HepG2 (cell line): ENCODE data around the gene TFAP2E. TPM values are rescaled to one million over a fixed set of nuclear protein-coding genes. Genes with fewer than 3 reads are reported as not detected.
A peak's percentile ranks its signal among the peaks of the same experiment; 100 is the strongest.

ENCODE experiments used
- ARNTL ChIP-seq: sonication (generic); formaldehyde crosslinking; IDR thresholded peaks from 2 replicates; pipeline ENCODE4 v1.4.0; 2020; ENCODE audit warnings: mild to moderate bottlenecking, missing genetic modification reagents
- EP300 ChIP-seq, 3 experiments: sonication (generic) in 1 of 3; formaldehyde crosslinking in 1 of 3; IDR thresholded peaks; 2 replicates each; pipeline versions ENCODE4 v1.5.1 to v1.6.1; 2011 to 2020; ENCODE audit warnings: low read depth in 2 of 3, low read length in 2 of 3, borderline replicate concordance in 1 of 3, improper control_type of control experiment in 1 of 3, mild to moderate bottlenecking in 1 of 3, missing genetic modification reagents in 1 of 3, moderate library complexity in 1 of 3
- FOXP1 ChIP-seq, 2 experiments: fragments of 450-650 bp in 1 of 2; IDR thresholded peaks; 2 replicates each; pipeline ENCODE4 v1.6.1; 2017 to 2018; ENCODE audit warnings: antibody characterized with exemption in 1 of 2
- HCFC1 ChIP-seq: fragments of 150-350 bp; IDR thresholded peaks from 2 replicates; pipeline ENCODE4 v1.6.1; 2014; ENCODE audit warnings: low read depth, low read length
- NFE2L1 ChIP-seq: sonication (generic); formaldehyde crosslinking; IDR thresholded peaks from 2 replicates; pipeline ENCODE4 v1.4.0; 2020; ENCODE audit warnings: missing genetic modification reagents, mild to moderate bottlenecking, borderline replicate concordance
- PAF1 ChIP-seq: IDR thresholded peaks from 2 replicates; pipeline ENCODE4 v1.6.1; 2016; ENCODE audit warnings: missing genetic modification reagents, missing compliant biosample characterization
- SOX6 ChIP-seq, 2 experiments: fragments of 450-650 bp in 1 of 2; sonication (generic) in 1 of 2; formaldehyde crosslinking in 1 of 2; IDR thresholded peaks; 2 replicates each; pipeline versions ENCODE4 v1.4.0 to v1.6.1; 2017 to 2020; ENCODE audit warnings: antibody characterized with exemption in 1 of 2, mild to moderate bottlenecking in 1 of 2, missing genetic modification reagents in 1 of 2
- ZFP36L1 ChIP-seq: sonication (generic); formaldehyde crosslinking; IDR thresholded peaks from 2 replicates; pipeline ENCODE4 v1.8.0; 2022; ENCODE audit warnings: mild to moderate bottlenecking, missing genetic modification reagents, moderate library complexity
- ZNF143 ChIP-seq: sonication (generic); formaldehyde crosslinking; IDR thresholded peaks from 2 replicates; pipeline ENCODE4 v1.4.0; 2020; ENCODE audit warnings: missing genetic modification reagents
- ZNF616 ChIP-seq: sonication (generic); formaldehyde crosslinking; IDR thresholded peaks from 2 replicates; pipeline ENCODE4 v1.5.0; 2020; ENCODE audit warnings: low read depth, mild to moderate bottlenecking, missing genetic modification reagents
- ZNF775 ChIP-seq: sonication (generic); formaldehyde crosslinking; IDR thresholded peaks from 2 replicates; pipeline ENCODE4 v1.4.0; 2020; ENCODE audit warnings: missing genetic modification reagents, mild to moderate bottlenecking, moderate library complexity, borderline replicate concordance
- polyA plus RNA-seq, 8 experiments: library from polyadenylated mRNA; depleted of rRNA in 3 of 8; stranded (reverse) in 7 of 8; unstranded in 1 of 8; fragments of >200 nt; fragmentation: Illumina TruSeq in 4 of 8; extraction: Trizol in 4 of 8; gene quantifications; 2 replicates each; pipeline versions ENCODE4 v1.2.1 to v1.2.3, GENCODE V29; 2011 to 2016; ENCODE audit warnings: low read depth in 4 of 8, missing spikeins in 1 of 8, mixed read lengths in 1 of 8; ENCODE audit not compliant: insufficient read depth in 1 of 8
- total RNA-seq, 5 experiments: library from RNA; depleted of rRNA; stranded (reverse); fragments of >200 nt; fragmentation: Illumina TruSeq; extraction: Trizol; gene quantifications; 2 replicates each; pipeline ENCODE4 v1.2.3, GENCODE V29; 2016; ENCODE audit warnings: low read depth in 1 of 5
- TF ChIP-seq, protein P1 (sequence below): conservative IDR thresholded peaks from 2 replicates; pipeline ENCODE4 v1.6.1; 2018; ENCODE audit warnings: missing genetic modification reagents
- TF ChIP-seq, protein P2 (sequence below): sonication (generic); formaldehyde crosslinking; IDR thresholded peaks from 2 replicates; pipeline ENCODE4 v1.4.0; 2020; ENCODE audit warnings: missing genetic modification reagents, borderline replicate concordance
- TF ChIP-seq, protein P3 (sequence below): fragments of 450-650 bp; IDR thresholded peaks from 2 replicates; pipeline ENCODE4 v1.6.1; 2016
- TF ChIP-seq, protein P4 (sequence below): sonication (generic); formaldehyde crosslinking; IDR thresholded peaks from 2 replicates; pipeline ENCODE4 v1.4.0; 2020; ENCODE audit warnings: missing genetic modification reagents

TFAP2E gene
- total and polyA plus RNA-seq, 2 of the 13 experiments (the other 11 are each of a cell fraction or from before 2014, with no cell fraction given) = 0.31 to 0.41 TPM

DNA sequence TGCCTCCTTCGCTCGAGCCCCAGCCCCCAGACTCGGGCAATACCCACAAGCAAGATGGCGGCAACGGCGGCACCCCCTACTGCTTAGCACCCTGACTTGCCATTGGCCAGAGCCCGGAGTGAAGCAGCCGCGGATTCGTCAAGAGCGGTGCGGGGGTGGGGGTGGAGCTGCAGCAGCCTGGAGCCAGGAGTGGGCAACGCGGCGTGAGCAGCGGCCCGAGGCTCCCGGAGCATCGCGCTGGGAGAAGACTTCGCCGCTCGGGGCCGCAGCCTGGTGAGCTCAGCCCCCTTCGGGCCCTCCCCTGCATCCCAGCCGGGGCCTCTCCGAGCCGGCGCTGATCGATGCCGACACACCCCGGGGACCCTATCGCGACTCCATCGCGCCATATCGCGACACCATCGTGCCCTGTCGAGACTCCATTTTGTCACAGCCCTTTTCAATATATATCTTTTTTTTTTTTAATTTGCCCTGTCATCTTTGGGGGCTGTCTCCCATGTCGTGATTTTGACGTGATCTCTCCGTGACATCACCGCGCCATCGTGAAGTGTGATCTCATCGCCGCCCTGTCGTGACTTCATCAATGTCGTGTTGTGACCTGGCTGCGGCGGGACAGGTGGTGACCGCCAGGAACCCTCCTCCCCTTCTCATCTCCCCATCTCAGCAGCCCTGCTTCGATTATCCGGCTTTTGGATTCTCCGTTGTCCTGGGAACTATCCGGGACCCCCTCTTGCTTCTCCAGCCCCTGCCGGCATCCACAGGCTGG lies 15.3 kb upstream of the TFAP2E start, which contains the start of gene NCDN (continued):
- TF ChIP-seq ZNF616 (CRISPR knock-in tag) (no peak), ZNF143 (CRISPR knock-in tag) (no peak), FOXP1 (IDR thresholded peaks at IDR 0.05) (no peak), FOXP1 (CRISPR knock-in tag; IDR thresholded peaks at IDR 0.05) (no peak; the same call in 1 of the 2 replicates), ARNTL (CRISPR knock-in tag) (peak; percentile 74), PAF1 (CRISPR knock-in tag) (no peak), HCFC1 (peak; percentile 92), EP300 (IDR thresholded peaks at IDR 0.05; ENCODE audit: low read depth in 2 of 2, low read length in 2 of 2) (peak in 1 of 2 experiments; percentile 35; a peak in 1 of 4 replicates), EP300 (CRISPR knock-in tag; IDR thresholded peaks at IDR 0.05; ENCODE audit: borderline replicate concordance) (no peak), SOX6 (IDR thresholded peaks at IDR 0.05) (no peak), SOX6 (CRISPR knock-in tag; IDR thresholded peaks at IDR 0.05) (peak; percentile 31), ZNF775 (CRISPR knock-in tag) (no peak), ZFP36L1 (CRISPR knock-in tag) (peak; percentile 68; the same call in 1 of the 2 replicates), NFE2L1 (CRISPR knock-in tag) (no peak)
- TF ChIP-seq, protein P1, sequence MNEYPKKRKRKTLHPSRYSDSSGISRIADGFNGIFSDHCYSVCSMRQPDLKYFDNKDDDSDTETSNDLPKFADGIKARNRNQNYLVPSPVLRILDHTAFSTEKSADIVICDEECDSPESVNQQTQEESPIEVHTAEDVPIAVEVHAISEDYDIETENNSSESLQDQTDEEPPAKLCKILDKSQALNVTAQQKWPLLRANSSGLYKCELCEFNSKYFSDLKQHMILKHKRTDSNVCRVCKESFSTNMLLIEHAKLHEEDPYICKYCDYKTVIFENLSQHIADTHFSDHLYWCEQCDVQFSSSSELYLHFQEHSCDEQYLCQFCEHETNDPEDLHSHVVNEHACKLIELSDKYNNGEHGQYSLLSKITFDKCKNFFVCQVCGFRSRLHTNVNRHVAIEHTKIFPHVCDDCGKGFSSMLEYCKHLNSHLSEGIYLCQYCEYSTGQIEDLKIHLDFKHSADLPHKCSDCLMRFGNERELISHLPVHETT (CRISPR knock-in tag) = 0 out of 2 replicates have a peak, but pooled peaks have one; percentile 50
- TF ChIP-seq, protein P2, sequence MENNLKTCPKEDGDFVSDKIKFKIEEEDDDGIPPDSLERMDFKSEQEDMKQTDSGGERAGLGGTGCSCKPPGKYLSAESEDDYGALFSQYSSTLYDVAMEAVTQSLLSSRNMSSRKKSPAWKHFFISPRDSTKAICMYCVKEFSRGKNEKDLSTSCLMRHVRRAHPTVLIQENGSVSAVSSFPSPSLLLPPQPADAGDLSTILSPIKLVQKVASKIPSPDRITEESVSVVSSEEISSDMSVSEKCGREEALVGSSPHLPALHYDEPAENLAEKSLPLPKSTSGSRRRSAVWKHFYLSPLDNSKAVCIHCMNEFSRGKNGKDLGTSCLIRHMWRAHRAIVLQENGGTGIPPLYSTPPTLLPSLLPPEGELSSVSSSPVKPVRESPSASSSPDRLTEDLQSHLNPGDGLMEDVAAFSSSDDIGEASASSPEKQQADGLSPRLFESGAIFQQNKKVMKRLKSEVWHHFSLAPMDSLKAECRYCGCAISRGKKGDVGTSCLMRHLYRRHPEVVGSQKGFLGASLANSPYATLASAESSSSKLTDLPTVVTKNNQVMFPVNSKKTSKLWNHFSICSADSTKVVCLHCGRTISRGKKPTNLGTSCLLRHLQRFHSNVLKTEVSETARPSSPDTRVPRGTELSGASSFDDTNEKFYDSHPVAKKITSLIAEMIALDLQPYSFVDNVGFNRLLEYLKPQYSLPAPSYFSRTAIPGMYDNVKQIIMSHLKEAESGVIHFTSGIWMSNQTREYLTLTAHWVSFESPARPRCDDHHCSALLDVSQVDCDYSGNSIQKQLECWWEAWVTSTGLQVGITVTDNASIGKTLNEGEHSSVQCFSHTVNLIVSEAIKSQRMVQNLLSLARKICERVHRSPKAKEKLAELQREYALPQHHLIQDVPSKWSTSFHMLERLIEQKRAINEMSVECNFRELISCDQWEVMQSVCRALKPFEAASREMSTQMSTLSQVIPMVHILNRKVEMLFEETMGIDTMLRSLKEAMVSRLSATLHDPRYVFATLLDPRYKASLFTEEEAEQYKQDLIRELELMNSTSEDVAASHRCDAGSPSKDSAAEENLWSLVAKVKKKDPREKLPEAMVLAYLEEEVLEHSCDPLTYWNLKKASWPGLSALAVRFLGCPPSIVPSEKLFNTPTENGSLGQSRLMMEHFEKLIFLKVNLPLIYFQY (CRISPR knock-in tag) = no peak
- TF ChIP-seq, protein P3, sequence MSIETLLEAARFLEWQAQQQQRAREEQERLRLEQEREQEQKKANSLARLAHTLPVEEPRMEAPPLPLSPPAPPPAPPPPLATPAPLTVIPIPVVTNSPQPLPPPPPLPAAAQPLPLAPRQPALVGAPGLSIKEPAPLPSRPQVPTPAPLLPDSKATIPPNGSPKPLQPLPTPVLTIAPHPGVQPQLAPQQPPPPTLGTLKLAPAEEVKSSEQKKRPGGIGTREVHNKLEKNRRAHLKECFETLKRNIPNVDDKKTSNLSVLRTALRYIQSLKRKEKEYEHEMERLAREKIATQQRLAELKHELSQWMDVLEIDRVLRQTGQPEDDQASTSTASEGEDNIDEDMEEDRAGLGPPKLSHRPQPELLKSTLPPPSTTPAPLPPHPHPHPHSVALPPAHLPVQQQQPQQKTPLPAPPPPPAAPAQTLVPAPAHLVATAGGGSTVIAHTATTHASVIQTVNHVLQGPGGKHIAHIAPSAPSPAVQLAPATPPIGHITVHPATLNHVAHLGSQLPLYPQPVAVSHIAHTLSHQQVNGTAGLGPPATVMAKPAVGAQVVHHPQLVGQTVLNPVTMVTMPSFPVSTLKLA = 0 out of 2 replicates have a peak, but pooled peaks have one; percentile 15
- TF ChIP-seq, protein P4, sequence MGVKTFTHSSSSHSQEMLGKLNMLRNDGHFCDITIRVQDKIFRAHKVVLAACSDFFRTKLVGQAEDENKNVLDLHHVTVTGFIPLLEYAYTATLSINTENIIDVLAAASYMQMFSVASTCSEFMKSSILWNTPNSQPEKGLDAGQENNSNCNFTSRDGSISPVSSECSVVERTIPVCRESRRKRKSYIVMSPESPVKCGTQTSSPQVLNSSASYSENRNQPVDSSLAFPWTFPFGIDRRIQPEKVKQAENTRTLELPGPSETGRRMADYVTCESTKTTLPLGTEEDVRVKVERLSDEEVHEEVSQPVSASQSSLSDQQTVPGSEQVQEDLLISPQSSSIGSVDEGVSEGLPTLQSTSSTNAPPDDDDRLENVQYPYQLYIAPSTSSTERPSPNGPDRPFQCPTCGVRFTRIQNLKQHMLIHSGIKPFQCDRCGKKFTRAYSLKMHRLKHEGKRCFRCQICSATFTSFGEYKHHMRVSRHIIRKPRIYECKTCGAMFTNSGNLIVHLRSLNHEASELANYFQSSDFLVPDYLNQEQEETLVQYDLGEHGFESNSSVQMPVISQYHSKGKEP (CRISPR knock-in tag) = no peak
